ENCODE results near the gene FAM78A.

DNA sequence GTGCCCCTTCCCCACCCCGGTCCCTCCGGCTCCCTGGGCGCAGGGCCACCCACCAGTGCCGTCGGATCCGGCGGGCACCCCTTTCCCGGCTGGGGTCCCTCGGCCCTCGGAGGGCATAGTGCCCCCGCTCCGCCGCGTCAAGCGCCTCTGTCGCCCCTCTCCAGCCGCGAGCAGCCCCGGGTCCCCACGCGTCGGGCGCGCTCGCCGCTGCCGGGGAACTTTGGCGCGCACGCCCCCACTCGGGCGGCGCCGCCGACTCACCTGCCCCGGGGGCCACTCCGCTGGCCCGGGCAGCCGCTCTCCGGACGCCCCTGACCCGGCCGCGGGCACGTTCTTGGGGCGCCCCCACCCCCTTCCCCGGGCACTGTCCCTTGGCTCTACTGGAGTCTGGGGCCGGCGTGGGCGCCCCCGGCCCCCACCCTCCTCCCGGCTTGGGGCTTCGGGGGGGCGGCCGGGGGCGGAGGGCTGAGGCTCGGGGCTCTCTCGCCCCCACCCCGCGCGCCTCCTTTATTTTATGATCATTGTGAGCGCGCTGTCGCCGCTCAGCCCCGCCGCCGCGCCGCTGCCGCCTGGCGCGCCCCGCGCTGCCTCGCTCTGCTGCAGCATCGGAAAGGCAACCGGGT is 1.1 kb upstream of the FAM78A start:
- peak; percentile 12 for TF ChIP-seq CTCF (IDR thresholded peaks at IDR 0.05)
- no peak for TF ChIP-seq EZH2 (IDR thresholded peaks at IDR 0.05; ENCODE audit: borderline replicate concordance, insufficient read depth, low read depth, low read length, poor library complexity, severe bottlenecking)

Measured in B cell (primary cell).